KMS-11 (cell line): ENCODE results near the gene ILF3.

Experiments used
- H2AFZ ChIP-seq: fragments of 200-600 bp; sonication (generic); 2 replicates; pipeline ENCODE4 v1.6.1; 2016; ENCODE audit warnings: antibody characterized with exemption, mixed run types, low read depth
- H3K27ac ChIP-seq: fragments of 200-600 bp; sonication (generic); 2 replicates; pipeline ENCODE4 v1.6.1; 2016; ENCODE audit warnings: mild to moderate bottlenecking, mixed run types
- H3K27me3 ChIP-seq: fragments of 200-600 bp; sonication (generic); 2 replicates; pipeline ENCODE4 v1.6.1; 2017; ENCODE audit warnings: mild to moderate bottlenecking, low read depth, mixed run types, moderate library complexity; ENCODE audit not compliant: insufficient read depth
- H3K36me3 ChIP-seq: fragments of 200-600 bp; sonication (generic); 2 replicates; pipeline ENCODE4 v1.6.1; 2017; ENCODE audit warnings: mild to moderate bottlenecking, mixed run types; ENCODE audit not compliant: insufficient read depth
- H3K4me1 ChIP-seq: fragments of 200-600 bp; sonication (generic); 2 replicates; pipeline ENCODE4 v1.6.1; 2016; ENCODE audit warnings: mild to moderate bottlenecking, low read depth, mixed run types; ENCODE audit not compliant: poor library complexity, severe bottlenecking
- H3K4me2 ChIP-seq: fragments of 200-600 bp; sonication (generic); 2 replicates; pipeline ENCODE4 v1.7.0; 2016; ENCODE audit warnings: mild to moderate bottlenecking, mixed run types
- H3K4me3 ChIP-seq: fragments of 200-600 bp; sonication (generic); IDR thresholded peaks from 2 replicates; pipeline ENCODE4 v1.6.1; 2017; ENCODE audit warnings: low read depth, low read length, mixed read lengths; ENCODE audit not compliant: insufficient read depth
- H3K79me2 ChIP-seq: fragments of 200-600 bp; sonication (generic); 2 replicates; pipeline ENCODE4 v1.6.1; 2016; ENCODE audit warnings: low read depth, mixed run types; ENCODE audit not compliant: insufficient read depth
- H3K9ac ChIP-seq: fragments of 200-600 bp; sonication (generic); 2 replicates; pipeline ENCODE4 v1.6.1; 2016; ENCODE audit warnings: mild to moderate bottlenecking, mixed run types
- H4K20me1 ChIP-seq: fragments of 200-600 bp; sonication (generic); 2 replicates; pipeline ENCODE4 v1.6.1; 2016; ENCODE audit warnings: mild to moderate bottlenecking, mixed run types; ENCODE audit not compliant: insufficient read depth
- TF ChIP-seq, protein P1 (sequence below): fragments of 200-600 bp; sonication (generic); conservative IDR thresholded peaks from 2 replicates; pipeline ENCODE4 v1.6.1; 2017; ENCODE audit warnings: low read depth, mild to moderate bottlenecking, antibody characterized with exemption, low read length, moderate library complexity, mixed read lengths

Gene ILF3

DNA sequence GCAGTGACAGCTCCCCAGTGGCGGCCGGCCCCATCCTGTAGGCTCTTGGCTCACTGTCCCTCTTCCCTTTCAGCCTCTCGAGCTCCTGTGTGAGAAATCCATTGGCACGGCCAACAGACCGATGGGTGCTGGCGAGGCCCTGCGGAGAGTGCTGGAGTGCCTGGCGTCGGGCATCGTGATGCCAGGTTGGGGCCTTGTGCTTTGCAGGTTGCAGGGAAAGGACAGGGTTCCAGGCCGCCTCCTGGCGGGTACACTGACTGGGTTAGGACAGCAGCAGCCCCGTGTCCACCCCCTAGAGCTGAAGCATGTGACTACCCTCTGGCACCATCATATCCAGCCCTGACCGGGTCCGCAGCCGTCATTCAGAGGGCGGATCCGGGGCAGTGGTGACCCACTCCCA lies 25.6 kb downstream of the ILF3 start:
- peaks cover 22% of the 10 kb centered on the region; the same call in 1 of the 2 replicates for H3K36me3 ChIP-seq
- 0 out of 2 replicates have a peak, but pooled peaks cover 16% of the 10 kb centered on the region for H4K20me1 ChIP-seq
- H3K27me3 ChIP-seq = no peaks in the 10 kb centered on the region
- H3K4me2 ChIP-seq = no peak overlapping the region
- no peak overlapping the region for H2AFZ ChIP-seq
- peaks cover 27% of the 10 kb centered on the region; the same call in 1 of the 2 replicates for H3K79me2 ChIP-seq
- H3K9ac ChIP-seq = no peak overlapping the region
- H3K4me3 ChIP-seq = no peak overlapping the region
- H3K4me1 ChIP-seq = no peaks in the 10 kb centered on the region
- TF ChIP-seq, protein P1, sequence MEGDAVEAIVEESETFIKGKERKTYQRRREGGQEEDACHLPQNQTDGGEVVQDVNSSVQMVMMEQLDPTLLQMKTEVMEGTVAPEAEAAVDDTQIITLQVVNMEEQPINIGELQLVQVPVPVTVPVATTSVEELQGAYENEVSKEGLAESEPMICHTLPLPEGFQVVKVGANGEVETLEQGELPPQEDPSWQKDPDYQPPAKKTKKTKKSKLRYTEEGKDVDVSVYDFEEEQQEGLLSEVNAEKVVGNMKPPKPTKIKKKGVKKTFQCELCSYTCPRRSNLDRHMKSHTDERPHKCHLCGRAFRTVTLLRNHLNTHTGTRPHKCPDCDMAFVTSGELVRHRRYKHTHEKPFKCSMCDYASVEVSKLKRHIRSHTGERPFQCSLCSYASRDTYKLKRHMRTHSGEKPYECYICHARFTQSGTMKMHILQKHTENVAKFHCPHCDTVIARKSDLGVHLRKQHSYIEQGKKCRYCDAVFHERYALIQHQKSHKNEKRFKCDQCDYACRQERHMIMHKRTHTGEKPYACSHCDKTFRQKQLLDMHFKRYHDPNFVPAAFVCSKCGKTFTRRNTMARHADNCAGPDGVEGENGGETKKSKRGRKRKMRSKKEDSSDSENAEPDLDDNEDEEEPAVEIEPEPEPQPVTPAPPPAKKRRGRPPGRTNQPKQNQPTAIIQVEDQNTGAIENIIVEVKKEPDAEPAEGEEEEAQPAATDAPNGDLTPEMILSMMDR = no peak
- no peak overlapping the region for H3K27ac ChIP-seq

- Histone ChIP-seq H3K36me3 (peaks cover 25% of the 10 kb centered on the region; the same call in 1 of the 2 replicates), H3K4me3 (no peak overlapping the region), H3K4me2 (no peak overlapping the region), H3K9ac (no peak overlapping the region), H2AFZ (no peak overlapping the region), H4K20me1 (0 out of 2 replicates have a peak, but pooled peaks cover 12% of the 10 kb centered on the region), H3K27me3 (no peaks in the 10 kb centered on the region), H3K27ac (no peak overlapping the region), H3K79me2 (peaks cover 18% of the 10 kb centered on the region; the same call in 1 of the 2 replicates), H3K4me1 (no peaks in the 10 kb centered on the region)
- TF ChIP-seq, protein P1 = no peak
Observed at GRCh38 chr19:10680545-10681135, 26.5 kb downstream of the ILF3 start.

DNA sequence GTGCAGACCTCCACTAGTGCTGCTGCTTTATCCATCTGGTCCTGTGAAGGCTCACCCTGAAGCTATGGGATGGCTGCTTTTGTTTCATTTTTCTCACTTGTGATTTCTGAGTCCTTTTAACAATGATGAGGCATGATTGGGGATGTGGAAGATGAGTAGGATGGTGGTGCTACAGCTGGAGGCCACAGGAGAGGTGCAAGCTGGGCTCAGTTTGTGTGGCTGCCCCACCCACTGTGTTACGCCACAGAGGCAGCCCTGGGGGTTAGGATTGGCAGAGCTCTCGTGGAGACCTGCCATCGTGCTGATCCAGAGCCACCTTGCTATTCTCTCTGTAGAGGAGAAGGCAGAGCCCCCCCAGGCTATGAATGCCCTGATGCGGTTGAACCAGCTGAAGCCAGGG lies 27.5 kb downstream of the ILF3 start:
- Histone ChIP-seq H3K9ac (no peak overlapping the region), H3K36me3 (peaks cover 25% of the 10 kb centered on the region; the same call in 1 of the 2 replicates), H2AFZ (no peak overlapping the region), H3K79me2 (peaks cover 14% of the 10 kb centered on the region; the same call in 1 of the 2 replicates), H4K20me1 (0 out of 2 replicates have a peak, but pooled peaks cover 8% of the 10 kb centered on the region), H3K27ac (no peak overlapping the region), H3K4me3 (no peak overlapping the region), H3K4me2 (no peak overlapping the region), H3K27me3 (no peaks in the 10 kb centered on the region), H3K4me1 (no peaks in the 10 kb centered on the region)
- TF ChIP-seq, protein P1 = no peak

GRCh38 chr19:10682397-10683063 lies 28.4 kb downstream of the ILF3 start:
- no peak overlapping the region for H3K4me2 ChIP-seq
- no peak overlapping the region for H3K9ac ChIP-seq
- no peak overlapping the region for H3K4me3 ChIP-seq
- H3K27ac ChIP-seq = no peak overlapping the region
- H2AFZ ChIP-seq = no peak overlapping the region
- H3K36me3 ChIP-seq = peaks cover 25% of the 10 kb centered on the region; the same call in 1 of the 2 replicates
- TF ChIP-seq, protein P1 = no peak
- H3K79me2 ChIP-seq = peaks cover 11% of the 10 kb centered on the region; the same call in 1 of the 2 replicates
- 0 out of 2 replicates have a peak, but pooled peaks cover 8% of the 10 kb centered on the region for H4K20me1 ChIP-seq
- H3K27me3 ChIP-seq = no peaks in the 10 kb centered on the region
- no peaks in the 10 kb centered on the region for H3K4me1 ChIP-seq
